Neural cell (in vitro differentiated cells): ENCODE measurements around the gene TTC9C. TPM values are rescaled to one million over a fixed set of nuclear protein-coding genes. Genes with fewer than 3 reads are reported as not detected.
"Not testable (repeated sequence)": the region's sequence is repeated elsewhere in the genome, so short reads cannot be mapped to it uniquely, and the experiment has no call there.

Experiments used
- H2AFZ ChIP-seq: fragments of 200-600, 300-800 bp; sonication (generic), shearing (Covaris generic); 2 replicates; pipeline ENCODE4 v1.6.0; 2014; ENCODE audit warnings: low read depth, mild to moderate bottlenecking, antibody characterized with exemption, low read length, moderate library complexity
- H3F3A ChIP-seq: fragments of 200-600 bp; shearing (Covaris generic); 2 replicates; pipeline ENCODE4 v1.6.1; 2016; ENCODE audit warnings: mild to moderate bottlenecking, moderate library complexity, mixed read lengths, antibody characterized with exemption, low read length; ENCODE audit not compliant: insufficient read depth, poor library complexity, severe bottlenecking
- H3K27ac ChIP-seq: fragments of 200-600, 300-800 bp; sonication (generic), shearing (Covaris generic); 2 replicates; pipeline ENCODE4 v1.5.1; 2014; ENCODE audit warnings: mild to moderate bottlenecking, low read length, moderate library complexity
- H3K27me3 ChIP-seq: fragments of 300-800, 200-600 bp; sonication (generic), shearing (Covaris generic); 2 replicates; pipeline ENCODE4 v1.6.0; 2014; ENCODE audit warnings: mild to moderate bottlenecking, low read depth, low read length, moderate library complexity; ENCODE audit not compliant: insufficient read depth
- H3K36me3 ChIP-seq: fragments of 300-800, 200-600 bp; sonication (generic), shearing (Covaris generic); 2 replicates; pipeline ENCODE4 v1.5.1; 2014; ENCODE audit warnings: mild to moderate bottlenecking, antibody characterized with exemption, low read length, moderate library complexity; ENCODE audit not compliant: insufficient read depth
- H3K4me2 ChIP-seq: fragments of 300-800, 200-600 bp; sonication (generic), shearing (Covaris generic); 2 replicates; pipeline ENCODE4 v1.6.0; 2014; ENCODE audit warnings: mild to moderate bottlenecking, low read length
- H3K4me3 ChIP-seq: fragments of 300-800, 200-600 bp; sonication (generic), shearing (Covaris generic); 2 replicates; pipeline ENCODE4 v1.5.1; 2014; ENCODE audit warnings: mild to moderate bottlenecking, low read length, moderate library complexity
- H3K79me2 ChIP-seq: fragments of 200-600 bp; shearing (Covaris generic); replicated peaks from 2 replicates; pipeline ENCODE4 v1.6.0; 2014; ENCODE audit warnings: mild to moderate bottlenecking, low read length, moderate library complexity; ENCODE audit not compliant: insufficient read depth
- H3K9ac ChIP-seq: fragments of 300-800, 200-600 bp; sonication (generic), shearing (Covaris generic); 2 replicates; pipeline ENCODE4 v1.6.1; 2016; ENCODE audit warnings: mild to moderate bottlenecking, low read length, mixed read lengths
- H3K9me2 ChIP-seq: fragments of 200-600 bp; shearing (Covaris generic); 2 replicates; pipeline ENCODE4 v1.6.1; 2016; ENCODE audit warnings: mild to moderate bottlenecking, low read length, mixed read lengths; ENCODE audit not compliant: insufficient read depth
- H3K9me3 ChIP-seq: fragments of 200-600, 300-800 bp; sonication (generic), shearing (Covaris generic); 2 replicates; pipeline ENCODE4 v1.6.1; 2016; ENCODE audit warnings: mild to moderate bottlenecking, mixed run types, low read length, moderate library complexity, mixed read lengths
- H4K20me1 ChIP-seq: fragments of 200-600 bp; shearing (Covaris generic); 2 replicates; pipeline ENCODE4 v1.6.1; 2016; ENCODE audit warnings: mild to moderate bottlenecking, mixed run types; ENCODE audit not compliant: insufficient read depth
- CTCF ChIP-seq: fragments of 450-650 bp; IDR thresholded peaks from 2 replicates; pipeline ENCODE4 v1.5.1; 2014; ENCODE audit warnings: antibody characterized with exemption, mild to moderate bottlenecking, moderate library complexity; ENCODE audit not compliant: poor library complexity, severe bottlenecking
- EP300 ChIP-seq: fragments of 450-650 bp; conservative IDR thresholded peaks from 2 replicates; pipeline ENCODE4 v1.6.1; 2014; ENCODE audit warnings: antibody characterized with exemption, mild to moderate bottlenecking, moderate library complexity; ENCODE audit not compliant: poor library complexity, severe bottlenecking
- EZH2 ChIP-seq: fragments of 200-600, 300-800 bp; shearing (Covaris generic), sonication (generic); IDR thresholded peaks from 2 replicates; pipeline ENCODE4 v1.6.1; 2014; ENCODE audit warnings: antibody characterized with exemption, low read length, borderline replicate concordance, mild to moderate bottlenecking; ENCODE audit not compliant: insufficient read depth, poor library complexity, severe bottlenecking
- MXI1 ChIP-seq: fragments of 450-650 bp; conservative IDR thresholded peaks from 2 replicates; pipeline ENCODE4 v1.6.1; 2014; ENCODE audit warnings: antibody characterized with exemption, mild to moderate bottlenecking; ENCODE audit not compliant: poor library complexity, severe bottlenecking
- POLR2AphosphoS5 ChIP-seq: IDR thresholded peaks from 2 replicates; pipeline ENCODE4 v1.6.1; 2012
- RAD21 ChIP-seq: fragments of 450-650 bp; conservative IDR thresholded peaks from 2 replicates; pipeline ENCODE4 v1.6.1; 2014; ENCODE audit warnings: antibody characterized with exemption, mild to moderate bottlenecking, moderate library complexity
- REST ChIP-seq: IDR thresholded peaks from 2 replicates; pipeline ENCODE4 v1.6.1; 2012; ENCODE audit warnings: borderline replicate concordance
- SMC3 ChIP-seq: fragments of 450-650 bp; conservative IDR thresholded peaks from 2 replicates; pipeline ENCODE4 v1.6.1; 2014; ENCODE audit warnings: antibody characterized with exemption, mild to moderate bottlenecking, moderate library complexity; ENCODE audit not compliant: poor library complexity
- TAF1 ChIP-seq: IDR thresholded peaks from 2 replicates; pipeline ENCODE4 v1.6.1; 2012; ENCODE audit warnings: low read depth
- polyA plus RNA-seq: library from polyadenylated mRNA; depleted of rRNA; stranded (reverse); fragments of >200 nt; gene quantifications from 2 replicates; pipeline ENCODE4 v1.2.3, GENCODE V29; 2014

The TTC9C gene
- polyA plus RNA-seq, 1 donor from 2014 or later = 48.6 TPM

GRCh38 chr11:62755086-62755615 is 26.9 kb downstream of the TTC9C start:
- H3K4me3 ChIP-seq = no peak overlapping the region
- no peak overlapping the region for H3K9ac ChIP-seq
- H3K36me3 ChIP-seq = no peaks in the 10 kb centered on the region
- H3K27ac ChIP-seq = peak overlapping the region; percentile 95
- H3K4me2 ChIP-seq = no peak overlapping the region
- no peaks in the 10 kb centered on the region for H3F3A ChIP-seq
- H3K9me3 ChIP-seq = no peaks in the 10 kb centered on the region
- H4K20me1 ChIP-seq = no peaks in the 10 kb centered on the region
- peaks cover 5% of the 10 kb centered on the region for H3K79me2 ChIP-seq
- no peaks in the 10 kb centered on the region for H3K9me2 ChIP-seq
- TF ChIP-seq SMC3 (no peak), RAD21 (no peak), EZH2 (no peak), MXI1 (no peak), POLR2AphosphoS5 (no peak), CTCF (no peak), TAF1 (no peak), EP300 (no peak), REST (no peak)
- H3K27me3 ChIP-seq = no peaks in the 10 kb centered on the region
- no peak overlapping the region for H2AFZ ChIP-seq

- TF ChIP-seq TAF1 (no peak), REST (no peak), MXI1 (no peak), SMC3 (no peak), CTCF (no peak), EZH2 (no peak), RAD21 (no peak), EP300 (no peak), POLR2AphosphoS5 (no peak)
- Histone ChIP-seq H4K20me1 (no peaks in the 10 kb centered on the region), H3K27me3 (no peaks in the 10 kb centered on the region), H3K9ac (no peak overlapping the region), H3K4me3 (no peak overlapping the region), H3F3A (no peaks in the 10 kb centered on the region), H3K36me3 (no peaks in the 10 kb centered on the region), H3K79me2 (peaks cover 16% of the 10 kb centered on the region), H2AFZ (no peak overlapping the region), H3K9me3 (no peaks in the 10 kb centered on the region), H3K4me2 (no peak overlapping the region), H3K9me2 (no peaks in the 10 kb centered on the region), H3K27ac (no peak overlapping the region)
Observed at GRCh38 chr11:62757846-62758788, 29.8 kb downstream of the TTC9C start.

GRCh38 chr11:62760867-62761227 is 32.6 kb downstream of the TTC9C start:
- not testable (repeated sequence) for H2AFZ ChIP-seq
- H3K27ac ChIP-seq = peak overlapping the region; percentile 24

More at GRCh38 chr11:62760867-62761227, 32.6 kb downstream of the TTC9C start:
- H3K36me3 ChIP-seq, H3K9me3 ChIP-seq, H3K9ac ChIP-seq, H3K4me2 ChIP-seq, H3K27me3 ChIP-seq, H4K20me1 ChIP-seq, H3K9me2 ChIP-seq, H3F3A ChIP-seq: not testable (repeated sequence)
- Histone ChIP-seq H3K4me3 (peak overlapping the region; percentile 82), H3K79me2 (peaks cover 12% of the 10 kb centered on the region)
